ENCODE measurements around the gene NSUN7. TPM values are rescaled to one million over a fixed set of nuclear protein-coding genes. Genes with fewer than 3 reads are reported as not detected.

The NSUN7 gene
- total RNA-seq, 1 experiment from 2014 or later: 6.7 TPM

DNA sequence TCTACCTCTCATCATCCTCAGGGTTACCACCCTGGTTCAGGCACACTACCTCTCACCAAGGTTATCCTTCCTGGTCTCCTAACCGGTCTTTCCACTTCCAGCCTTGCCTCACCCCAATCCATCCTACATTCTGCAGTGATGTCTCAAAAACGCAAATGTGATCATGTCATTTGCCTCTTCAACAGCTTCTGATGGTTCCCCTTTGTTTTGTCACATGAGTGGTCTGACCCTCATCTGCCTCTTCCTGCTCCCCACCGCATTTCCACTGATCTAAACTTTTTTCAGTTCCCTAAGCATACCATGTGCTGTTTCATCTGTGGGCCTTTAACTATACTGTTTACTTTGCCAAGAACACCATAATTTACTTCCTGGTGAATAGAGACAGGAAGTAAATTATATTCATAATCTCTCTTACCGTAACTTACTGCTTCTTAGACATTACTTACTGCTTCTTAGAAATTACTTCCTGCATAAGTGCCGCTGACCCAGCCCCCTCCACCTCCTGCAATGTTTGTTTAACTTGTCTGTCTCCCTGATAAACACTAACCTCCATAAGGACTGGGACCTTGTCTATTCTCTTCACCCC, 27.1 kb upstream of the NSUN7 start:
- no peak for ATAC-seq
- CTCF ChIA-PET: no interaction called here

DNA sequence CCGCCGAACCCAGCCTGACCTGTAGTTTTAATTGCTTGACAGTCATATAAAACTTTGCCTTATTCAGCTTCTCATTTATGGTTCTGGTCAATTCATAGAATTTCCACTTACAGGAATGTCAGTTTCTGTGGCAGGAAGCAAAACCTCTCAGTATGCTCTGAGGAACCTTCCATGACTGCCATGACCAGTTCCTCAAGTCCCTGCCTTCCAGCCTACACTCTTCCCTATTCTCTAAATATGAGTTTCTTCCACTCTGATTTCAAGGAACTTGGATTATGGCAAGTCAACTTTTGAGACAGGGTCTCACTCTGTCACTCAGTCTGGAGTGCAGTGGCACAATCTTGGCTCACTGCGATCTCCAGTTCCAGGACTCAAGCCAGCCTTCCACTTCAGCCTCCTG, 26.0 kb upstream of the NSUN7 start:
- intact Hi-C loops (cut with micrococcal nuclease): no loop called here

More for the DNA sequence above, 27.1 kb upstream of the NSUN7 start:
- POLR2A ChIA-PET (ENCODE audit: unreplicated experiment): no interaction called here
- peaks cover 15% of the 10 kb centered on the region for H3K4me1 ChIP-seq (ENCODE audit: insufficient read depth, low read length)
- no peaks in the 10 kb centered on the region for H3K9me3 ChIP-seq (ENCODE audit: low read length)
- H2AFZ ChIP-seq (ENCODE audit: low read length): peak overlapping the region; percentile 55
- no peaks in the 10 kb centered on the region for H3K79me2 ChIP-seq (ENCODE audit: low read length)
- H3K27ac ChIP-seq (ENCODE audit: low read length): peak overlapping the region; percentile 44; the same call in 1 of the 2 replicates
- no peaks in the 10 kb centered on the region for H3K27me3 ChIP-seq (ENCODE audit: low read length)
- no peak overlapping the region for H3K9ac ChIP-seq (ENCODE audit: low read length)
- no TSS peak for BruUV-seq (replicated peaks)
- no peaks in the 10 kb centered on the region for H3F3A ChIP-seq (ENCODE audit: low read length, unreplicated experiment)
- intact Hi-C loops (cut with micrococcal nuclease): no loop called here
- no peaks in the 10 kb centered on the region for H4K20me1 ChIP-seq (ENCODE audit: low read length)
- no peaks in the 10 kb centered on the region for H3K9me2 ChIP-seq (replicated peaks; ENCODE audit: low read length)
- TF ChIP-seq EZH2 (IDR thresholded peaks at IDR 0.05; ENCODE audit: low read length, unreplicated experiment): no peak
- TF ChIP-seq EZH2phosphoT487 (IDR thresholded peaks at IDR 0.05; ENCODE audit: borderline replicate concordance, low read length): no peak
- TF ChIP-seq CTCF (conservative IDR thresholded peaks at IDR 0.05; ENCODE audit: low read depth, low read length): no peak
- DNase-seq: no peak
- H3K4me3 ChIP-seq (ENCODE audit: low read length): no peak overlapping the region
- no peak overlapping the region for H3K4me2 ChIP-seq (ENCODE audit: low read length)
- no peaks in the 10 kb centered on the region for H3K36me3 ChIP-seq (ENCODE audit: low read depth, low read length)

More for the DNA sequence above, 26.0 kb upstream of the NSUN7 start:
- no peaks in the 10 kb centered on the region for H3F3A ChIP-seq (ENCODE audit: low read length, unreplicated experiment)
- POLR2A ChIA-PET (ENCODE audit: unreplicated experiment): no interaction called here
- H3K27me3 ChIP-seq (ENCODE audit: low read length): no peaks in the 10 kb centered on the region
- no peak overlapping the region for H3K4me2 ChIP-seq (ENCODE audit: low read length)
- no peaks in the 10 kb centered on the region for H3K79me2 ChIP-seq (ENCODE audit: low read length)
- TF ChIP-seq EZH2phosphoT487 (IDR thresholded peaks at IDR 0.05; ENCODE audit: borderline replicate concordance, low read length) (no peak), EZH2 (IDR thresholded peaks at IDR 0.05; ENCODE audit: low read length, unreplicated experiment) (no peak), CTCF (conservative IDR thresholded peaks at IDR 0.05; ENCODE audit: low read depth, low read length) (no peak)
- no peaks in the 10 kb centered on the region for H3K9me2 ChIP-seq (replicated peaks; ENCODE audit: low read length)
- H3K9me3 ChIP-seq (ENCODE audit: low read length): no peaks in the 10 kb centered on the region
- no peaks in the 10 kb centered on the region for H3K36me3 ChIP-seq (ENCODE audit: low read depth, low read length)
- DNase-seq: no peak
- no peak for ATAC-seq
- H2AFZ ChIP-seq (ENCODE audit: low read length): no peak overlapping the region
- no TSS peak for BruUV-seq (replicated peaks)
- CTCF ChIA-PET: interaction anchor here (0.5 kb wide), 1 partner anchor 9 kb away, joined by 3 read pairs; no protein-coding TSS in a partner anchor
- H3K4me1 ChIP-seq (ENCODE audit: insufficient read depth, low read length): peaks cover 9% of the 10 kb centered on the region
- no peak overlapping the region for H3K9ac ChIP-seq (ENCODE audit: low read length)
- H3K27ac ChIP-seq (ENCODE audit: low read length): no peak overlapping the region
- no peaks in the 10 kb centered on the region for H4K20me1 ChIP-seq (ENCODE audit: low read length)
- H3K4me3 ChIP-seq (ENCODE audit: low read length): no peak overlapping the region

Data from PC-3 (cell line).